H9 (cell line): ENCODE data around the gene SLC7A14. TPM values are rescaled to one million over a fixed set of nuclear protein-coding genes. Genes with fewer than 3 reads are reported as not detected.

Experiments
- DNase-seq: peaks from one replicate; pipeline ENCODE4 v3.0.0-alpha.2; 2017
- H2AFZ ChIP-seq: one replicate; pipeline ENCODE4 v1.6.1; 2013; ENCODE audit warnings: mild to moderate bottlenecking, low read length, control low read depth, moderate library complexity
- H2AK5ac ChIP-seq: 2 replicates; pipeline ENCODE4 v1.6.1; 2013; ENCODE audit warnings: low read length, control low read depth, mixed read lengths; ENCODE audit not compliant: insufficient read length
- H2BK120ac ChIP-seq: one replicate; pipeline ENCODE4 v1.6.1; 2013; ENCODE audit warnings: low read depth, mild to moderate bottlenecking, low read length, control low read depth, inconsistent platforms; ENCODE audit not compliant: poor library complexity, severe bottlenecking
- H2BK12ac ChIP-seq: 2 replicates; pipeline ENCODE4 v1.6.1; 2013; ENCODE audit warnings: low read length, control low read depth, mixed read lengths, low read depth; ENCODE audit not compliant: insufficient read length
- H2BK15ac ChIP-seq: 2 replicates; pipeline ENCODE4 v1.6.1; 2013; ENCODE audit warnings: low read depth, low read length, control low read depth
- H2BK20ac ChIP-seq: one replicate; pipeline ENCODE4 v1.6.1; 2013; ENCODE audit warnings: low read depth, mild to moderate bottlenecking, low read length, control low read depth, inconsistent platforms; ENCODE audit not compliant: poor library complexity, severe bottlenecking
- H2BK5ac ChIP-seq: 2 replicates; pipeline ENCODE4 v1.6.1; 2013; ENCODE audit warnings: low read length, control low read depth, mixed read lengths; ENCODE audit not compliant: insufficient read length
- H3K14ac ChIP-seq: 2 replicates; pipeline ENCODE4 v1.6.1; 2013; ENCODE audit warnings: low read length, control low read depth; ENCODE audit not compliant: insufficient read depth
- H3K18ac ChIP-seq: 2 replicates; pipeline ENCODE4 v1.6.1; 2013; ENCODE audit warnings: low read depth, mild to moderate bottlenecking, mixed read lengths, low read length, control low read depth; ENCODE audit not compliant: insufficient read length
- H3K23ac ChIP-seq: 2 replicates; pipeline ENCODE4 v1.6.1; 2013; ENCODE audit warnings: low read length, control low read depth, mixed read lengths, low read depth; ENCODE audit not compliant: insufficient read length
- H3K23me2 ChIP-seq: 2 replicates; pipeline ENCODE4 v1.6.1; 2013; ENCODE audit warnings: low read depth, mild to moderate bottlenecking, mixed read lengths, low read length, control low read depth; ENCODE audit not compliant: insufficient read length, poor library complexity, severe bottlenecking
- H3K27ac ChIP-seq: 2 replicates; pipeline ENCODE4 v1.5.1; 2013; ENCODE audit warnings: low read length, control low read depth, mixed read lengths, low read depth; ENCODE audit not compliant: insufficient read length
- H3K27me3 ChIP-seq: 2 replicates; pipeline ENCODE4 v1.6.1; 2013; ENCODE audit warnings: low read length, control low read depth, inconsistent platforms; ENCODE audit not compliant: insufficient read depth
- H3K4ac ChIP-seq: 2 replicates; pipeline ENCODE4 v1.6.1; 2013; ENCODE audit warnings: low read depth, mild to moderate bottlenecking, control low read depth, inconsistent platforms, low read length, moderate library complexity
- H3K4me1 ChIP-seq: 2 replicates; pipeline ENCODE4 v1.6.1; 2013; ENCODE audit warnings: low read length, control low read depth, inconsistent platforms; ENCODE audit not compliant: insufficient read depth
- H3K4me2 ChIP-seq: 2 replicates; pipeline ENCODE4 v1.6.1; 2013; ENCODE audit warnings: low read length, control low read depth, mixed read lengths; ENCODE audit not compliant: insufficient read length, insufficient read depth
- H3K56ac ChIP-seq: 2 replicates; pipeline ENCODE4 v1.6.1; 2013; ENCODE audit warnings: low read depth, mild to moderate bottlenecking, mixed read lengths, low read length, control low read depth; ENCODE audit not compliant: insufficient read length
- H3K79me1 ChIP-seq: 2 replicates; pipeline ENCODE4 v1.6.1; 2013; ENCODE audit warnings: low read depth, mild to moderate bottlenecking, moderate library complexity, low read length, control low read depth, inconsistent platforms; ENCODE audit not compliant: insufficient read depth, poor library complexity, severe bottlenecking
- H3K79me2 ChIP-seq: 2 replicates; pipeline ENCODE4 v1.6.1; 2013; ENCODE audit warnings: low read length, control low read depth, inconsistent platforms; ENCODE audit not compliant: insufficient read depth
- H3K9ac ChIP-seq: 2 replicates; pipeline ENCODE4 v1.6.1; 2013; ENCODE audit warnings: low read length, control low read depth, mixed read lengths; ENCODE audit not compliant: insufficient read length; ENCODE audit errors: extremely low read depth
- H3K9me3 ChIP-seq: one replicate; pipeline ENCODE4 v1.6.1; 2013; ENCODE audit warnings: low read depth, low read length, inconsistent platforms; ENCODE audit not compliant: control insufficient read depth
- H3T11ph ChIP-seq: one replicate; pipeline ENCODE4 v1.6.1; 2013; ENCODE audit warnings: mild to moderate bottlenecking, low read length, control low read depth, inconsistent platforms
- H4K20me1 ChIP-seq: one replicate; pipeline ENCODE4 v1.6.1; 2013; ENCODE audit not compliant: control insufficient read depth, insufficient read length, insufficient read depth
- H4K5ac ChIP-seq: 2 replicates; pipeline ENCODE4 v1.6.1; 2013; ENCODE audit warnings: low read depth, mild to moderate bottlenecking, mixed read lengths, low read length, control low read depth; ENCODE audit not compliant: insufficient read length
- H4K8ac ChIP-seq: replicated peaks from 2 replicates; pipeline ENCODE4 v1.6.1; 2013; ENCODE audit warnings: low read length, control low read depth, mixed read lengths, low read depth; ENCODE audit not compliant: insufficient read length
- H4K91ac ChIP-seq: 2 replicates; pipeline ENCODE4 v1.6.1; 2013; ENCODE audit warnings: low read depth, mild to moderate bottlenecking, moderate library complexity, mixed read lengths, low read length, control low read depth; ENCODE audit not compliant: insufficient read length
- H3K27ac Mint-ChIP-seq, 3 experiments: 2 replicates in 2 of 3; 3 replicates in 1 of 3; pipeline ENCODE4 v1.8.0; 2020 to 2021; ENCODE audit warnings: mixed read lengths in 3 of 3, mild to moderate bottlenecking in 1 of 3, moderate library complexity in 1 of 3
- H3K27me3 Mint-ChIP-seq: 2 replicates; pipeline ENCODE4 v1.8.0; 2021; ENCODE audit warnings: low read depth, mild to moderate bottlenecking, moderate library complexity, mixed read lengths
- H3K36me3 Mint-ChIP-seq, 3 experiments: 2 replicates in 2 of 3; 3 replicates in 1 of 3; pipeline ENCODE4 v1.8.0; 2020 to 2021; ENCODE audit warnings: low read depth in 3 of 3, mixed read lengths in 3 of 3; ENCODE audit not compliant: insufficient read depth in 1 of 3
- H3K4me1 Mint-ChIP-seq, 2 experiments: 2 replicates each; pipeline ENCODE4 v1.8.0; 2020; ENCODE audit warnings: mixed read lengths in 2 of 2
- H3K4me3 Mint-ChIP-seq, 2 experiments: 2 replicates in 1 of 2; 3 replicates in 1 of 2; pipeline ENCODE4 v1.8.0; 2020 to 2021; ENCODE audit warnings: mild to moderate bottlenecking in 2 of 2, mixed read lengths in 2 of 2, moderate library complexity in 1 of 2
- H3K9me3 Mint-ChIP-seq, 2 experiments: 2 replicates in 1 of 2; 3 replicates in 1 of 2; pipeline ENCODE4 v1.8.0; 2020; ENCODE audit warnings: mild to moderate bottlenecking in 2 of 2, mixed read lengths in 2 of 2, moderate library complexity in 1 of 2
- WGBS: extraction: QIAGEN DNeasy Blood & Tissue Kit; methylation state at CpG from one replicate; pipeline ENCODE4 v1.1.7; 2013; ENCODE audit warnings: missing lambda C conversion rate, low lambda C conversion rate, mixed read lengths; ENCODE audit not compliant: insufficient read length; ENCODE audit errors: extremely low coverage; 5-methylcytosine and 5-hydroxymethylcytosine counted together
- total RNA-seq: library from RNA; stranded (reverse); gene quantifications from 2 replicates; pipeline ENCODE4 v1.2.1, GENCODE V29; 2021
- TF ChIP-seq, protein P1 (sequence below): fragments of 200-600 bp; sonication (generic); conservative IDR thresholded peaks from 3 replicates; pipeline ENCODE4 v1.8.0; 2021; ENCODE audit warnings: antibody characterized with exemption, mild to moderate bottlenecking

SLC7A14 gene
- total RNA-seq, 1 experiment from 2014 or later = 0.42 TPM

DNA sequence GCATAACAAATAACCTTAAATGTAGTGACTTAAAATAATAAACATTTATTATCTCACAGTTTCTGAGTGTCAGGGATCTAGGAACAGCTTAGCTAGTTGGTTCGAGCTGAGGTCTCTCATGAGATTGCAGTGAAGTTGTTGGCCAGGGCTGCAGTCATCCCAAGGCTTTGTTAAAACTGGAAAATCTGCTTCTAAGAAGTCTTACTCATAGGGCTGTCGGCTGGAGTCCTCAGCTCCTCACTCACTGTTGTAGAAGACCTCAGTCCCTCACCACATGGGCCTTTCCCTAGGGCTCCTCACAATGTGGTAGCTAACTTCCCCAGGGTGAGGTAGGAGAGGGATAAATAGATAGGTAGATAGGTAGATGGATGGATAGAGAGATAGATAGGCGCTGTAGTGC is 20.8 kb upstream of the SLC7A14 start:
- no peaks in the 10 kb centered on the region for H3K27me3 Mint-ChIP-seq
- H3K27ac Mint-ChIP-seq = no peak overlapping the region
- Histone ChIP-seq H2AFZ (no peak overlapping the region), H3K18ac (no peak overlapping the region), H3K27ac (no peak overlapping the region), H3K79me1 (no peaks in the 10 kb centered on the region), H3K27me3 (no peaks in the 10 kb centered on the region), H2BK120ac (no peak overlapping the region), H3K4me1 (no peaks in the 10 kb centered on the region), H3K9ac (no peak overlapping the region), H3K4ac (no peak overlapping the region), H2BK5ac (no peak overlapping the region), H3K9me3 (no peaks in the 10 kb centered on the region), H3K79me2 (no peaks in the 10 kb centered on the region), H4K20me1 (no peaks in the 10 kb centered on the region), H3K23me2 (no peaks in the 10 kb centered on the region), H3K14ac (no peak overlapping the region), H4K8ac (no peak overlapping the region), H2BK15ac (no peak overlapping the region), H3K4me2 (no peak overlapping the region), H3T11ph (no peak overlapping the region), H3K56ac (no peak overlapping the region), H3K23ac (no peak overlapping the region), H2BK12ac (no peak overlapping the region), H4K91ac (no peak overlapping the region), H2BK20ac (no peak overlapping the region), H4K5ac (no peak overlapping the region), H2AK5ac (no peak overlapping the region)
- TF ChIP-seq, protein P1, sequence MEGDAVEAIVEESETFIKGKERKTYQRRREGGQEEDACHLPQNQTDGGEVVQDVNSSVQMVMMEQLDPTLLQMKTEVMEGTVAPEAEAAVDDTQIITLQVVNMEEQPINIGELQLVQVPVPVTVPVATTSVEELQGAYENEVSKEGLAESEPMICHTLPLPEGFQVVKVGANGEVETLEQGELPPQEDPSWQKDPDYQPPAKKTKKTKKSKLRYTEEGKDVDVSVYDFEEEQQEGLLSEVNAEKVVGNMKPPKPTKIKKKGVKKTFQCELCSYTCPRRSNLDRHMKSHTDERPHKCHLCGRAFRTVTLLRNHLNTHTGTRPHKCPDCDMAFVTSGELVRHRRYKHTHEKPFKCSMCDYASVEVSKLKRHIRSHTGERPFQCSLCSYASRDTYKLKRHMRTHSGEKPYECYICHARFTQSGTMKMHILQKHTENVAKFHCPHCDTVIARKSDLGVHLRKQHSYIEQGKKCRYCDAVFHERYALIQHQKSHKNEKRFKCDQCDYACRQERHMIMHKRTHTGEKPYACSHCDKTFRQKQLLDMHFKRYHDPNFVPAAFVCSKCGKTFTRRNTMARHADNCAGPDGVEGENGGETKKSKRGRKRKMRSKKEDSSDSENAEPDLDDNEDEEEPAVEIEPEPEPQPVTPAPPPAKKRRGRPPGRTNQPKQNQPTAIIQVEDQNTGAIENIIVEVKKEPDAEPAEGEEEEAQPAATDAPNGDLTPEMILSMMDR = no peak
- no peaks in the 10 kb centered on the region for H3K9me3 Mint-ChIP-seq
- DNase-seq = no peak
- no peaks in the 10 kb centered on the region for H3K4me1 Mint-ChIP-seq
- no peak overlapping the region for H3K4me3 Mint-ChIP-seq
- no CpG with 5 or more reads among the region's 3 CpGs for WGBS
- H3K36me3 Mint-ChIP-seq = no peaks in the 10 kb centered on the region
